Measurements from ENCODE around the gene SOX21.
"Not testable (repeated sequence)": the region's sequence is repeated elsewhere in the genome, so short reads cannot be mapped to it uniquely, and the experiment has no call there.

Gene SOX21

DNA sequence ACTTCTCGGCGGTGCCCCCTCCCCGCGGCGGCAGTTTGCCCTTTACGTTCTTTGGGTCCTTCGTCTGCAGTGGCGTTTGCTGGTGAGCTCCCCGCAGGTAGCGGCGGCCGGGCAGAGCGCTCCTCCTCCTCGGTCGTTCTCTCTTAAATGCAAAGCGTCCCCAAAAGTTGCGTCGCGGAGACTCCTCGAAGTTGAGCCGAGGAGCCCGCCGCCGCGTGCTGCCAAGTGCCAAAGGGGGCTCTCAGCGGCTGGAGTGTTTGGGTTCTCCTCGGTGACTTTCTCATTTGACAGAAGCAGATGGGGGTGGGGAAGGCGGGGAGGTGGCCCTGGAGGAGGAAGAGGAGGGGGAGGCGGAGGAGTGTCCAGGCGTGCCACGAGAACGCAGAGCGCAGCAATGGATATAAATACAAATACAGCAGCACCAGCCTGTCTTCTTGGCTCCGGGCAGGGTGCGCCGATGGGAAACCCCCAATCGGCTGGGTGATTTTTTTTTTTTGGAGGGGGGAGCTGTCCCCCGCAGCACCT is at the start of gene SOX21:
SOX21 (minus strand) TSS at position 259 of the 525 bp plus-strand sequence. CDS start 496 bp downstream, outside the sequence.
- no peak for DNase-seq

DNA sequence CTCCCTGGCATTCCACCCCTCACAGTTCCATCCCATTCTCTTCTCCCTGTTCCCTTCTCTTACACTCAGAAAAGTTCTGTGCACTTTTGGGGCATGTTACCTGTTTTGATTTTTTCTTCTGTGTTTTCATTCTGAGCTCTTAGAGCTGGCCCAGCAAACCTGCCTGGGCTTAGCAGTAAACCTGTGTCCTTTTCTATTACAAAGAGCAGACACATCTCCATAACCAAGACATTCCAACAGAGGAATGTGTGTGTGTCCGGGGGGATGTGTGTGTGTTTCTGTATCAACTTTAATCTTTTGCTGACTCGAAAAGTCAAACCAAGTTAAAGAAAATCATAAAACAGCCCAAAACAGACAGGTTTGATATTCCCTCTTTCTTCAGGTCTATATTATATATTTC is 49.1 kb upstream of the SOX21 start:
- DNase-seq: no peak

DNA sequence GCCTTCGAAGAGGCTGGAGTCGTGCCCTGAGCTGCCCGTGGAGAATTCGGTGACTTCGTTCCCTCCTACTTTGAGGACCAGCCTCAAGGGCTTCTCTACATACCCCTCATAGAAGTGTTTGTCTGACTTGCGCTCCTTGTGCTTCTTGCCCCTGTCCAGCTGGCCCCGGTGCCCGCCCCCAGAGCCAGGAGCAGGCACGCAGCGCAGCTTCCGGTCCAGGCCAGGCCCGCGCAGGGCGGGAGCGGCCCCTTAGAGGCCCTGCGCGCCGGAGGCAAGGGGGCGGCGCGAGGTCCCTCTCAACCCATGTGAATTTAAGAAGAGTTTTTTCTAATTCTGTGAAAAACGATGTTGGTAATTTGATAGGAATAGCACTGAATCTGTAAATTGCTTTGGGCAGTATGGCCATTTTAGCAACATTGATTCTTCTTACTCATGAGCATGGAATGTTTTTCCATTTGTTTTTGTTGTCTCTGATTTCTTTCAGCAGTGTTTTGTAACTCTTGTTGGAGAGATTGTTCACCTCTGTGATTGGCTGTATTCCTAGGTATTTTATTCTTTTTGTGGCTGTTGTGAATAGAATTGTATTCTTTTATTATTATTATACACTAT is 46.9 kb upstream of the SOX21 start:
- no peak for DNase-seq

DNA sequence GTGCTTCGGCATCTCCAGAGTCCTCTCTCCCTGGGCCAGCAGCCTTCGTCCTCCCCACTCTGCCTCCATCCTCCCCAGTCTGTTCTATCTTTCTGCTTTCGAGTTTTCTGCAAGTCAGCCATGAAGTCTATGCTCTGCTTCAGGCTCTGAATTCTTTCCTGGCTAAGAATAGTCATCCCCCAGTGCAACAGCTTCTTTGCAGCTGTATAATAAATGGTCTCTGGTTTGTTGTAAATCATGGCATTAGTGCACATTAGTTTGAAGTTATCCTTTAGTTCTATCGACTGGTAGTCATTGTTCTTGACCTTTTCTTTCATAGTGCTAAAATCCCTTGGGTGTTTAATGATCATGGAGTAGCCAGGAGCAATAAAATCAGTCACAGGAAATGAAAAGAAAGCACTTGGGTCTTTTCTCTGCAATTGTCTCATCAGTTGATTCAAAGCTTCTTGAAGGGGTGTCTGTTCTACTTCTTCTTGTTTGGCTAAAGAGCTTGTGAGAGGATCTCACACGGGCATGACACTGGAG is 46.2 kb upstream of the SOX21 start:
- no peak for DNase-seq

DNA sequence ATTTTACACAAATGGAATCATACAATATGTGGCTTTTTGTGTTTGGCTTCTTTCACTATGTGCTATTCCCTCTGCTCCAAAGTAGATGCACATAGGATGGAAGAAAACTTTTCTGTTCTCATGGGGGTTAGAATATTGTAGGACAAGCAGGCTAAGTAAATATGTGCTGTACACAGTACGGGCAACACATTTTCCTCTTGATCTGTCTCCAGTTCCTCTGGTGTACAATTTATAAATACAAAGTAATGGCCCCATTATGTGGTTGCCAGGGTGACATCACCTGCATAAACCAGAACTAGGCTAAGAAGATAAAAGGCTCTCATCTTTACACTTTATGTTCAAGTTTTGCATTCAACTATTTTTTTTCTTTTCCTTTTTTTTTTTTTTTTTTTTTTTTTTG is 41.0 kb upstream of the SOX21 start:
- DNase-seq: no peak

DNA sequence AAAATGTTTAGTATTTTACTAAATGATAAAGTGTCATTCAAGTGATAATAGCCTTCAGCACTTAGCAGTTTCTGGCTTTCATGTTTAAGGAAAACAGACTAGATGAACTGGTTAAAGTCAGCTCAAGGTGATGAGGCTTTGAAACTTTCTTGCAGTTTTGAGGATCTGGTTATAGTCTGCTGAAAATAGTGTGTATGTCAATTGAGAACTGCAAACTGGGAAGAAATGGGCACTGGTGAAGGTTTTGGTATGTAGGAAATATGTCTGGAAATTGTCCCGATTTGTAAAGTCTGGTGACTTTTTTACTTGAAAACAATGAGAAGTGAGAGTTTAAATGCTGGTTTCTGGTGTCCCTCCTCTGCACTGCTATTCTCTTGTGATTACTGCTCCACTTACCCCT is 36.8 kb upstream of the SOX21 start:
- no peak for DNase-seq

DNA sequence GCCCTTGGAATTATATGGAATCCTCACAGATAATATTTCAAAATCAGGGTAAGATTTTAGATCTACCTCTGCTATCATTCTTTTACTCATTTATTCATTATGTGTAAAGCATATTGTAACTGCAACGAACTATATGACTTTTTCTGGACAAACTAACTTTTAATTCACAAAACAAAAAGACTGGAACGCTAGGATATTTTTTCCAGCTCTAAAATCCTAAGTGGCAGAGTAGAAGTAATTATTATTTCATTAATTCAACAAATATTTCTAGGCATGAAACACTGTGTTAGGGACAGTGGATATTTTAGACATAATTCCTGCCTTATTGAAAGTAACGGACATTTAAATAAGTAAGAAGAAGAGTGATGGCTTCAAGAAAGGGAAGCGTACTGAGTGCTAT is 26.9 kb upstream of the SOX21 start:
- no peak for DNase-seq

DNA sequence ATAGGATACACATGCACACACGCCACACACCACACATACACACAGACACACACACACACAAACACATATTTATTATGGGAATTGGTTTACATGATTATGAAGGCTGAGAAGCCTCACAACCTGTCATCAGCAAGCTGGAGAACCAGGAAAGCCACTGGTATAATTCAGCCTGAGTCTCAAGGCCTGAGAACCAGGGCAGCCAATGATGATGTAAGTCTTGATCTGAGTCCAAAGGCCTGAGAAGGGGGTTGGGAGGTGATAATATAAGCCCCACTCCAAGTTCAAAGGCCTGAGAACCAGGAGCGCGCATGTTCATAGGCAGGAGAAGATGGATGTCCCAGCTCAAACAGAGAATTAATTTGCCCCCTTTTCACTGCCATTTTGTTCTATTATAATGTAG is 18.7 kb upstream of the SOX21 start:
- DNase-seq: no peak

DNA sequence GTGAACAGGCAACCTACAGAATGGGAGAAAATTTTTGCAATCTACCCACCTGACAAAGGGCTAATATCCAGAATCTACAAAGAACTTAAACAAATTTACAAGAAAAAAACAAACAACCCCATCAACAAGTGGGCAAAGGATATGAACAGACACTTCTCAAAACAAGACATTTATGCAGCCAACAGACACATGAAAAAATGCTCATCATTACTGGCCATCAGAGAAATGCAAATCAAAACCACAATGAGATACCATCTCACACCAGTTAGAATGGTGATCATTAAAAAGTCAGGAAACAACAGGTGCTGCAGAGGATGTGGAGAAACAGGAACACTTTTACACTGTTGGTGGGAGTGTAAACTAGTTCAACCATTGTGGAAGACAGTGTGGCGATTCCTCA is 17.6 kb upstream of the SOX21 start:
- DNase-seq: not testable (repeated sequence)

DNA sequence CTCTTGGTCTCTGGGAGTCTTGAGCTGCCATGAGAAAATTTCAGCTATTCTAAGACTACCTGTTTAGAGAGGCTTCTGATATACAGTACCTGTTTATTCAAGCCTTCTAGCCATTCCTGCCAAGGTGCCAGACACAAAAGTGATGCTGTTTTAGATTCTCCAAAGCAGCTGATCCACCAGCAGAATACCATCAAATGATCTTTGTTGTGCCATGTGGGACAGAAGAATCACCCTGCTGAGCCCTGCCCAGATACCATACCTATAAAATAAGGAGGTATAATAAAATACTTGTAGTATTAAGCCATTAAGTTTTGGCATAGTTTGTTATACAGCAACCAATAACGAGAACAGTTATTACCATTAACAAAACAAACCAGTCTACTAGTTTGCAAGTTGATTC is 14.1 kb upstream of the SOX21 start:
- DNase-seq: no peak

DNA sequence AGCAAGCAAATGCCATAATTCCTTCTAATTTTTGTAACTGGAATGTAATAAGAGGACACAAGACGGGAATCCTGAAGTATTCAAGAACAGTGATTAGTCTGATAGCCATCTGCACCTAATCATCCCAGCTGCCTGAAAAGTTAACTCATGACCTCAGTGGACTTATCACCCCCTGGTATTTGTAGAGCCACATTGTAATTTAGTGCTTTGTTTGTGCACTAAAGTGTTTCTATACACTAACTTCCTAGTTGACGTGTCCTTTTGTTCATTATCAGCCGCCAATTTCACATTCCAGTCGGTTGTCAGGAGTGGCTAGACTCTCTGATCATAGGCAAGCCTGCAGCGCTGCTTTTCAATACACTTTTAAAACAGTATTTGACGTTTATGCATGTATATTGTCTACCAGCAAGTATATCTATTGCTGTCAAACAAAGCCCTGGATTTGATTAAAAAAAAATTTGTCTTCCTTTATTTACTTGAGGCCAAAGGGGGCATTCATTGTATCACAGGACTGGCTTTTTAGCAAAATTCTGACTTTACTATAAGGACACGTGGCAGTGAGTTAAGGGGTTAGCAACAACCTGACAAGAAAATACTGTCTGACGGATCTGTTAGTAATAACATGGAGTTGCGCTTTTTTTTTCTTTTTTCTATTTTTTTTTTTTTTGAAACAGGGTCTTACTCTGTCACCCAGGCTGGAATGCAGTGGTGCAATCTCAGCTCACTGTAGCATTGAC is 10.4 kb upstream of the SOX21 start:
- no peak for DNase-seq

DNA sequence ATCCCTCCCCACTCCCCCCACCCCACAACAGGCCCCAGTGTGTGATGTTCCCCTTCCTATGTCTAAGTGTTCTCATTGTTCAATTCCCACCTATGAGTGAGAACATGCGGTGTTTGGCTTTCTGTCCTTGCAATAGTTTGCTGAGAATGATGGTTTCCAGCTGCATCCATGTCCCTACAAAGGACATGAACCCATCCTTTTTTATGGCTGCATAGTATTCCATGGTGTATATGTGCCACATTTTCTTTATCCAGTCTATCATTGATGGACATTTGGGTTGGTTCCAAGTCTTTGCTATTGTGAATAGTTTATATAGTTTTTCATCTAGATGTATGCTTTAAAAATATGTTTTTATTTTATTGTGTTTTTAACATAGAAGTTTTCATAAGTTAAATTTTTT is 6.4 kb upstream of the SOX21 start:
- DNase-seq: not testable (repeated sequence)

DNA sequence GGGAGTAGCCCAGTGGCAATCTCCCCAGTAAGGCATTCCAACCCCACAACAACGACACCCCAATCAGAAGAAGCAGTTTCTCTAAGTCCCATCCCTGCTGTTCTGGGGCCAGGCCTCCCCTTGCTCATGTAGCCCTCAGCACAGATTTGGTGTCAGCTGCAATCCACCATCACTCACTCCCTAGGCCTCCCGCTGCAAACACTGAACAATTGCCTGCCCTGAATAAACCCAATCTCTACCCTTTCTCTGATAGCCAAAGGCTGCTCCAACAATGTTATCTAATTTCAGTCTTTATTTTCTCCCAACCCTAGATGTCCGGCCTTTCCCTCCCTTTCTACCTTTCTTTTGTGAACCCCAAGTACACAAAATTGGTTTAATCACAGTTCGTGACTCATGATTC is 5.6 kb upstream of the SOX21 start:
- no peak for DNase-seq

DNA sequence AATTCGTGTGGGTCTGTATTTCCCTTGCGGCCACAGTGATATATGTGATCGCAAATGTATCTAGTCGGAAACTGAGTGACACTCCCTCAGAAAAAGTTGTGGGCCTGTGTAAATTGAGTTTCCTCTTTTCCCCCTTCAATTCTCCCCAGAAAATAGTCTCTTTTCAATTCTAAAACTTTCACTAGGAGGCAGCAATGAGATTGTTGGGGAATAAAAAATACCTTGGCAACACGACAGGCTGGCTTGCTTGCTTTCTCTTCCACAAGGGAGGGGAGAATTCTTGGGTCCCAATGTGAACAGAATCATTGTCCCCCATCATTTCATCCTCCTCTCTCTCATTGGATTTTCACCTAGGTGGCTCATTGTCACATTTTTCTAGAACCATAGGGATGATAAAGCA is 3.7 kb upstream of the SOX21 start:
- no peak for DNase-seq

DNA sequence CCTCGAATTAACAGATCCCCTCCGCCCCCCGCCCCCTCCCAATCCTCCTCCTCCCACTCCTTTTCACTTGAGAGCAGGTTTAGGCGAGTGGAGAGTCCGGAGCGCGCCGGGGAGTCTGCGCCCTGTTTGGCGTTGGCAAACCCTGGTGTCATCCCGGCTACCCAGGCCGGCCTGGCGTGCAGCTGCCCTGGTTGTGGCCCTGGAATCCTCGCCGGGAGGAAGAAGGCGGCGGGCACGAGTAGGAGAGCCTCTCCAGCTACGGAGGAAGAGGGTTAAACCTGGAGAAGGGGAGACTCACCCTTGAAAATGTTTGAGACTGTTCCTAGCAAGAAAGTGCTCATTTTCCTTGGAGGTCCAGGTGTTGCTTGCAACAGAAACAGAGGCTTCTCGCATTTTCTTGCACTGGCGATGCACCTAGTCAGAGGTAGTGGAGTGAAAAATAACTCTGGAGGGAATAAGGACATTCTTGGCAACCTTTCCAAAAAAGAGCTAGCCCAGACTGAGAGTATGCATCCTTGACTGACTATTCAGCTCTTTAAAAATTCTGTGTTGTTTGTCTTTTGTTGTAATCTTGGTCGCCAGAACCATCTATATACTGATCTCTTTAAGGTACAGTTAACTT is 1.3 kb upstream of the SOX21 start:
- no peak for DNase-seq

DNA sequence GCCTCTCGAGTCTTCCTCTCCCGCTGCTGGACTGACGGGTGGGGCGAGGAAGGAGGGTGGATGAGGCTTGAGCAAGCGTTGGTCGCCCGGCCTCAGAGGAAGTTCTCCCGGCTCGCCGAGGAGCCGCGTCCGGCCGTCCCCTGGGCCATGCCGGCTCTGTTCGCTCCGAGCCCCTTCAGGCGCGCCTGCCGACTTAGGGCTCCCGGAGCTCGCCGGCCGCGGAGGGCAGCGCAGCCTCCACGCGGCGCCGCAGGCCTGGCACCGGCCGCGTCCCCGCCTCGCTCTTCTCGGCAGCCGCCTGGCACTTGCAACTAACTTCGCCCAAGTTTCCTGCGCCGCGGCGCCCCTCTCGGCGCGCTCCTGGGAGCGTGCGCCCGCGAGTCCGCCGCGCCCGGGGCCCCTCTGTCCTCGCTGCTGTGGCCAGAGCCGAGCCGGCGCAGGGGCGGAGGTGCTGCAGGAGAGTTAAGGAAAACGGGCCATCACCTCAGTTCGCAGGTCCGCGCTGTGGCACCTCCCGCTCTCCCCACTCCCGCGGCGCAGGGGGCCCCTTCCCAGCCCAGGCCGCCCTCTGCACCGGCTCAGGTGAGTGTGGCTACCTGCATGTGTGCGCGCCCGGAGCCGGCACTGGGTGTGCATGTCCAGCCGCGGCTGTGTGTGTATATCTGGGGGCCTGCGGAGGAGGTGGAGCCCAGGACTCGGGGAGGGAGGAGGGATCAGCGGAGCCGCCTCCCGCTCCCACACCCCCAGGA is 641 bp upstream of the SOX21 start:
- DNase-seq: no peak

DNA sequence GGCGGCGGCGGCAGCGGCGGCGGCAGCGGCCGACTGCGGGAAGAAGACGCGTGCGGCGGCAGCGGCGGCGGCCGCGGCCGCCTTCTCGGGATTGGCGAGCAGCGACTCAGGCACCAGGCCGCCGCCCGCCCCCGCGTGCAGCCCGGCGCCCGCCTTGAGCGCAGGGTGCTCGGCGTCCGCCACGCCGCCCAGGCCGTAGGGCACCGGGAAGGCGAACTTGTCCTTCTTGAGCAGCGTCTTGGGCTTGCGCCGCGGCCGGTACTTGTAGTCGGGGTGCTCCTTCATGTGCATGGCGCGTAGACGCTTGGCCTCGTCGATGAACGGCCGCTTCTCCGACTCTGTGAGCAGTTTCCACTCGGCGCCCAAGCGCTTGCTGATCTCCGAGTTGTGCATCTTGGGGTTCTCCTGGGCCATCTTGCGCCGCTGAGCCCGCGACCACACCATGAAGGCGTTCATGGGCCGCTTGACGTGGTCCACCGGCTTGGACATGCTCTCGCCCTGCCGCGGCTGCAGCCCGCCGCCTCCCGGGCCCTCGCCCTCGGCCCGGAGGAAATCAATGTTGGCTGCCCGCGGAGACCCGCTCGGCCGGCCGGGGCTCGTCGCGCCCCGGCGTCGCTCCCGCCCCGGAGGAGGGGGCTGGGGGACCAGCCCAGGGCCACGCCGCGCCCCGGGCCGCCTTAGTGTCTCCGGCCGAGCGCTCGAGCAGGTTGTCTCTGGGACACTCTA is 621 bp downstream of the SOX21 start:
- no peak for DNase-seq

DNA sequence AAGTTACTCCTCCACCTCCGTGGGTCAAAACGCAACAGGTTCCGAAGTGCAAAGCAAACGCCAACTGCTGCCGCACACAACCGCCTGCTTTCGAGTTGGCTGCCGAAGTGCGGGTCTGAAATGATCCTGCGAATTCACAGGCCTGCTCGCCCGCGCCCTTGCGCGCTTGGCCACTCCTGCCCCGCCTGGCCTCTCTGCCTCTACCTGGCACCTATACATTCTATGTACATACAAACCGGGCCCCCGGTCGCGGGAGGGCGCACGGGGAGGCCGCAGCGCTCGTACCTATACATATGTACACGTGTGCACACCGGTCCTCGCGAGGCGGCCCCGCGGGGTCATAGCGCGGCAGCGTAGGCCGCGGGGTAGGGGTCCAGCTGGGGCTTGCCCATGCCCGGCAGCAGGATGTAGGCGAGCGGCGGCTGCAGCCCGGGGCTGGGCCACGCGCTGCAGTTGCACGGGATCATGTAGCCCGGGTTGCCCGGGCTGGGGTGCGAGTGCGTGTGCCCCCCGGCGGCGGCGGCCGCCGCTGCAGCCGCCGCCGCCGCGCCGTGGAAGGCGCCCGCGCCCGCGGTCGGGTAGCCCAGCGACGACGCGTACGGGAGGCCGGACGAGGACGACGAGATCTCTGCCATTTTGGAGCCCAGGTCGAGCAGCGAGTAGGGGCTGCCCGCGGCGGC is 1.3 kb downstream of the SOX21 start:
- no peak for DNase-seq

DNA sequence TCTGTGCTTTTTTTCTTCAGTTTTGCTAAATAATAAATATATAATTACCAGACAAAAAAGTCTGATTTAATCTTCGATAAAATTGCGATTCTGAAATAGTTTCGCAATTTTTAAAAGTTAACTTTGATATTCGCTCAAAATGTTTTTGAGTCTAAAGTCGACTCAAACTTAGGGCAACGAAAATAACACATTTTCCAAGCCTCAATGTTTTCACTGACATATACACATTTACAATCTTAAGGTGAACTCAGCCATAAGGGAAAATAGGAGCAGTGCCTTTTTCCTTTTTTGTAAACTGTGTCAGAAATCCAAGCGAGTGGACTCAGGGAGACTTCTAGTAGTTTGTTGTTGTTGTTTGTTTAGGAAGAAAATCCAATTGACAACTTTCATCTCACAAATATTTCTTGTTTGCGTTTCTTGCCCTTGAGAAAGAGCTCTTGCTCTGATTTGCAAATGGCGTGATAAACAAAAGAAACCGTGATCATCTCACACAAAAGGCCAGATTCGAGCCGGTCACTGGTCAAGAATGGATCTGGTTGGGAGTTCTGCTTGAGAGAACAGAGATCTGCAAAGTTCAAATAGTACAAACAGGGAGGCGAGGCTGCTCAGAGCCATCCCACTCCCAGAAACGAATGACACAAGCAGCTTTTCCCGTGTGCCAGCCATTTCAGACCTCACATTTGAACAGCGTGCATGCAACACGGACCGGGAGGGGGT is 2.1 kb downstream of the SOX21 start:
- no peak for DNase-seq

DNA sequence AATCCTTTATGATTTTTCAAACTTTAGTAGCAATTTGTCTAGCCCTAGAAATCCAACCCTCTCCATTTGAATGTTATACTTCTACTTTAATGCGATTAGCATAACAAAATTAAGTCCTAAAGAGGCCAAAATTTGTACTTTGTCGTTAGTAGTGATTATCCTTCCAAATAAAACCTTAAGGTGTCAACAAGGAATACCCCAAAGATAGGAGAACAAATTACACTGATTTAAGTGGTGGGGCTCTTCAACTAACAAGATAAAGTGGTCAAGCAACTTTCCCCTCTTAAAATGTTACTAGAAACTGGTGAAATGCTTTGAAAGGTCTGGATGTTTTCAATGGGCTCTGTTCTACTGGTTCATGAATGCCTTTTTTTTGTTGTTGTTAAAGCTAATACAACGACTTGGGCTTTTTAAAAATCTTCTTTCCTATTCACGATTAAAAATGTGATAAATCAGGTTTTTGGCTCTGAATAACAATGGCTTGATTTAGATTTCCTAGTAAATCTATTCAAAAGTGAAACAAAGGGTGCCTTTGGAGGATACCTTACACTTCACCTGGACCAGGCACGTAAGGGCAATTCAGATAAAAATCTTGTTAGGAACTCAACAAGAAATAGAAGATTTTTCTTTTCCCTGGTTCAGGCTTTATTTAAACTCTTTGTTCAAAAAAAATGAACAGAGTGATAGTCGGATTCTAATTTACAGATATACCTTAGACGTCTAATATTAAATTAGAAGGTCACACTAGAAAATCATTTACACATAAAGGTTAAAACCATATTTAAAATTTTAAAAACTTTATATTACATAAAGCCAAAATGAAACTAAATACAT is 3.1 kb downstream of the SOX21 start:
- no peak for DNase-seq

All from CD4-positive, alpha-beta T cell treated with Interleukin-4 for 4 hours (primary cell).